H1 (cell line): ENCODE data around the gene TCF20. TPM values are rescaled to one million over a fixed set of nuclear protein-coding genes. Genes with fewer than 3 reads are reported as not detected.

Experiments
- CTCF ChIA-PET: fragments of 300-600 bp; sonication (Branson Sonifier 250); formaldehyde crosslinking; loops from one replicate; lab custom pipeline; 2021; ENCODE audit not compliant: partially characterized antibody; lab: Charles Lee
- POLR2A ChIA-PET: fragments of 300-600 bp; sonication (Branson Sonifier 250); formaldehyde crosslinking; loops from one replicate; lab custom pipeline; 2021; ENCODE audit warnings: inconsistent platforms; ENCODE audit not compliant: partially characterized antibody; lab: Charles Lee
- DNase-seq, 2 experiments: peaks; one replicate each; pipeline versions ENCODE4 v3.0.0 to v3.0.0-alpha.2; 2010 to 2022; ENCODE audit warnings: low spot score in 2 of 2, low read depth in 1 of 2, mixed read lengths in 1 of 2
- FAIRE-seq: peaks from 2 replicates; lab custom pipeline; 2011; peaks lifted over from hg19 to GRCh38; lab: Jason Lieb, UNC
- H2AFZ ChIP-seq: 2 replicates; pipeline ENCODE4 v1.8.1; 2012; ENCODE audit warnings: low read length, inconsistent platforms
- H2AK5ac ChIP-seq: 2 replicates; pipeline ENCODE4 v1.6.1; 2013; ENCODE audit warnings: low read depth, low read length
- H2BK120ac ChIP-seq: replicated peaks from 2 replicates; pipeline ENCODE3; 2013; ENCODE audit warnings: low read depth, low read length, inconsistent platforms
- H2BK12ac ChIP-seq: 2 replicates; pipeline ENCODE4 v1.6.1; 2013; ENCODE audit warnings: low read depth, low read length
- H2BK15ac ChIP-seq: 2 replicates; pipeline ENCODE4 v1.6.1; 2013; ENCODE audit warnings: low read length
- H2BK20ac ChIP-seq: 2 replicates; pipeline ENCODE4 v1.6.1; 2013; ENCODE audit warnings: low read length
- H2BK5ac ChIP-seq: 2 replicates; pipeline ENCODE4 v1.6.1; 2013; ENCODE audit warnings: low read depth, low read length
- H3K14ac ChIP-seq: 2 replicates; pipeline ENCODE4 v1.6.1; 2013; ENCODE audit warnings: inconsistent platforms; ENCODE audit not compliant: insufficient read length
- H3K18ac ChIP-seq: 2 replicates; pipeline ENCODE4 v1.6.1; 2013; ENCODE audit warnings: low read length; ENCODE audit errors: extremely low read depth
- H3K23ac ChIP-seq: 2 replicates; pipeline ENCODE4 v1.6.1; 2013; ENCODE audit warnings: inconsistent platforms; ENCODE audit not compliant: insufficient read length
- H3K23me2 ChIP-seq: 2 replicates; pipeline ENCODE4 v1.6.1; 2013; ENCODE audit warnings: low read depth, low read length
- H3K27ac ChIP-seq: 2 replicates; pipeline ENCODE4 v1.6.1; 2011; ENCODE audit warnings: low read depth, low read length, inconsistent platforms
- H3K27me3 ChIP-seq, 4 experiments: replicated peaks in 1 of 4; 1 replicate in 1 of 4; 2 replicates in 3 of 4; pipeline versions ENCODE4 v1.6.1 to v1.8.1; 2011 to 2013; ENCODE audit warnings: low read length in 3 of 4, mild to moderate bottlenecking in 3 of 4, inconsistent platforms in 2 of 4, mixed read lengths in 2 of 4, moderate library complexity in 1 of 4; ENCODE audit not compliant: control insufficient read depth in 3 of 4, insufficient read depth in 3 of 4; ENCODE audit errors: extremely low read depth in 1 of 4
- H3K36me3 ChIP-seq, 4 experiments: 2 replicates each; pipeline versions ENCODE4 v1.6.1 to v1.8.1; 2011 to 2013; ENCODE audit warnings: mild to moderate bottlenecking in 4 of 4, low read length in 3 of 4, moderate library complexity in 2 of 4, control low read depth in 1 of 4, inconsistent platforms in 1 of 4; ENCODE audit not compliant: insufficient read depth in 4 of 4, control insufficient read depth in 2 of 4
- H3K4ac ChIP-seq: replicated peaks from 2 replicates; pipeline ENCODE3; 2013; ENCODE audit warnings: low read length, low read depth, mixed read lengths, inconsistent platforms; ENCODE audit not compliant: insufficient read length
- H3K4me1 ChIP-seq, 4 experiments: replicated peaks in 1 of 4; 1 replicate in 1 of 4; 2 replicates in 3 of 4; pipeline versions ENCODE4 v1.6.1 to v1.8.1; 2011 to 2013; ENCODE audit warnings: low read length in 3 of 4, inconsistent platforms in 2 of 4, mixed read lengths in 1 of 4; ENCODE audit not compliant: insufficient read depth in 4 of 4, control insufficient read depth in 3 of 4
- H3K4me2 ChIP-seq, 2 experiments: 2 replicates each; pipeline versions ENCODE4 v1.6.1 to v1.8.1; 2011 to 2013; ENCODE audit warnings: low read depth in 2 of 2, low read length in 2 of 2, control low read depth in 1 of 2, inconsistent platforms in 1 of 2, mild to moderate bottlenecking in 1 of 2; ENCODE audit not compliant: insufficient read depth in 1 of 2
- H3K4me3 ChIP-seq, 4 experiments: fragments of 200-600, 300-600 bp in 1 of 4; sonication (generic), shearing (Covaris generic), sonication (Bioruptor Twin) in 1 of 4; 2 replicates each; pipeline versions ENCODE4 v1.5.1 to v1.8.1; 2011 to 2016; ENCODE audit warnings: low read length in 4 of 4, low read depth in 3 of 4, control low read depth in 2 of 4, inconsistent platforms in 2 of 4, mild to moderate bottlenecking in 2 of 4, mixed read lengths in 1 of 4, moderate library complexity in 1 of 4; ENCODE audit not compliant: insufficient read depth in 2 of 4; ENCODE audit errors: extremely low read depth in 1 of 4
- H3K56ac ChIP-seq: replicated peaks from 2 replicates; pipeline ENCODE3; 2013; ENCODE audit warnings: low read depth, mild to moderate bottlenecking, mixed read lengths, low read length, inconsistent platforms; ENCODE audit not compliant: insufficient read length
- H3K79me1 ChIP-seq: 2 replicates; pipeline ENCODE4 v1.6.1; 2013; ENCODE audit warnings: low read depth, low read length, control low read depth
- H3K79me2 ChIP-seq, 2 experiments: 2 replicates each; pipeline versions ENCODE4 v1.6.1 to v1.8.1; 2012 to 2013; ENCODE audit warnings: low read length in 2 of 2, mild to moderate bottlenecking in 2 of 2, inconsistent platforms in 1 of 2; ENCODE audit not compliant: insufficient read depth in 2 of 2, control insufficient read depth in 1 of 2
- H3K9ac ChIP-seq, 4 experiments: replicated peaks in 1 of 4; 1 replicate in 1 of 4; 2 replicates in 3 of 4; pipeline versions ENCODE4 v1.6.1 to v1.8.1; 2011 to 2013; ENCODE audit warnings: low read depth in 3 of 4, low read length in 3 of 4, control low read depth in 2 of 4, mild to moderate bottlenecking in 2 of 4, moderate library complexity in 2 of 4, inconsistent platforms in 1 of 4; ENCODE audit errors: extremely low read depth in 1 of 4
- H3K9me3 ChIP-seq, 2 experiments: 2 replicates each; pipeline versions ENCODE4 v1.6.1 to v1.8.1; 2012 to 2013; ENCODE audit warnings: mild to moderate bottlenecking in 2 of 2, moderate library complexity in 2 of 2, control low read depth in 1 of 2, inconsistent platforms in 1 of 2, low read depth in 1 of 2, low read length in 1 of 2, mixed read lengths in 1 of 2; ENCODE audit not compliant: insufficient read depth in 2 of 2
- H4K20me1 ChIP-seq, 2 experiments: replicated peaks in 1 of 2; 2 replicates each; pipeline versions ENCODE3 to v1.8.1; 2011 to 2013; ENCODE audit warnings: inconsistent platforms in 2 of 2, low read length in 2 of 2, mild to moderate bottlenecking in 1 of 2; ENCODE audit not compliant: insufficient read depth in 2 of 2, control insufficient read depth in 1 of 2
- H4K5ac ChIP-seq: 2 replicates; pipeline ENCODE4 v1.6.1; 2013; ENCODE audit warnings: low read length, low read depth, mixed read lengths, inconsistent platforms; ENCODE audit not compliant: insufficient read length
- H4K8ac ChIP-seq: 2 replicates; pipeline ENCODE4 v1.8.0; 2013; ENCODE audit warnings: mild to moderate bottlenecking, moderate library complexity, low read length, inconsistent platforms; ENCODE audit not compliant: insufficient read depth; ENCODE audit errors: extremely low read depth
- H4K91ac ChIP-seq: replicated peaks from 2 replicates; pipeline ENCODE3; 2013; ENCODE audit warnings: low read length, mixed read lengths, inconsistent platforms; ENCODE audit not compliant: insufficient read length
- RAD21 ChIP-seq, 2 experiments: IDR thresholded peaks in 1 of 2; conservative IDR thresholded peaks in 1 of 2; 2 replicates each; pipeline ENCODE4 v1.6.1; 2011; ENCODE audit warnings: low read depth in 2 of 2, low read length in 2 of 2, improper control_type of control experiment in 1 of 2, inconsistent platforms in 1 of 2, mild to moderate bottlenecking in 1 of 2, moderate library complexity in 1 of 2
- WGBS, 2 experiments: shearing (Covaris generic) in 1 of 2; methylation state at CpG; one replicate each; pipeline versions ENCODE4 v1.1.6 to v1.1.7; 2013 to 2015; ENCODE audit warnings: low lambda C conversion rate in 2 of 2, mixed read lengths in 2 of 2, inconsistent platforms in 1 of 2, low coverage in 1 of 2, missing lambda C conversion rate in 1 of 2; ENCODE audit not compliant: insufficient replicate concordance in 2 of 2, insufficient coverage in 1 of 2, insufficient read length in 1 of 2; ENCODE audit errors: extremely low coverage in 1 of 2, missing lambda C conversion rate in 1 of 2; 5-methylcytosine and 5-hydroxymethylcytosine counted together
- polyA plus RNA-seq, 7 experiments: library from polyadenylated mRNA; depleted of rRNA in 3 of 7; stranded (reverse) in 5 of 7; unstranded in 2 of 7; fragments of >200 nt in 5 of 7; fragments of 200-250 nt in 2 of 7; gene quantifications; 1 replicate in 5 of 7; 2 replicates in 1 of 7; 4 replicates in 1 of 7; pipeline versions ENCODE4 v1.2.1 to v1.2.3, GENCODE V29; 2011 to 2013; ENCODE audit warnings: missing spikeins in 2 of 7, mixed read lengths in 2 of 7
- total RNA-seq: library from RNA; stranded (reverse); fragmentation: NEBNext Ultra II Directional; extraction: Animal tissue kit (Norgen Biotek cat#: 25700); gene quantifications from 2 replicates; pipeline ENCODE4 v1.2.1, GENCODE V29; 2021

The TCF20 gene
- total and polyA plus RNA-seq, 2 of the 8 experiments (the other 6 are each of a cell fraction or from before 2014, with no cell fraction given) = 22.0 to 79.8 TPM

DNA sequence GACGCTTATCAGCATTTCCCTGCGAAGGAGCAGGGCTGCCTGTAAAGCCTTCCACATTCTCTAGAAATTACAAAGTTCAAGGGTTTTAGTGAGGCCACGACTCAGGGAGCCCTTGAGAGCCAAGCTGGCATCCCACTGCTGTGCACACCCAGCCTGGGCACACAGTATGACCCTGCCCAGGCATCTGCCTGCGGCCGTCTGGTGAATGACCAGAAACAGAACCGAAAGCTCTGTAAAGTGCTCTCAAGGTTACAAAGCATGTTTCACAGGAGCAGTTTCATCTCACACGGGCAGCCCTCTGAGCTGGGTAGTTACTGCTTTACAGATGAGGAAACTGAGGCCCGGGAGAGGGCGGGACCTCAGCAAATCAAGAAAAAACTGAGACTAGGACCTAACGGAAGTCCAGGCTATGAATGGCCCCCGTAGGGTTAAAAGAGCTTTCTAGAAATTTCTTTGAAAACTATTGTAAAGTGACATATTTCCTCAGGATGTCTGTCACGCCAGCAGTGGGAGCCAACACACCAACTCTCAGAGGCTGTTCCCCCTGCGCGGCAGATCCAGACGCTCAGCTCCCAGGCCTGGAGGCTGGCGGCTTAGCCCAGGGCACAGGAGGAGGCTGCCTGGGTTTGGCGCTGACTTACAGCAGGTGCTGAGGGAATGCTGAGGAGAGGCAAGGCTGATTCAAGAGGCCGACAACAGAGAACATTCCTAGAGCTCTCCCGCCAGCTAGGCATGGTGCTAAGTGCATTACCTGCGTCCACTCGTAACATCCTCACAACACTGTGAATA, 7.7 kb upstream of the TCF20 start:
- no peak for FAIRE-seq
- H3K4me2 ChIP-seq = no peak overlapping the region
- no peak for DNase-seq
- peak; percentile 58 to 67 for TF ChIP-seq RAD21 (IDR thresholded peaks at IDR 0.05 in 1 of 2, conservative IDR thresholded peaks at IDR 0.05 in 1 of 2; ENCODE audit: low read depth in 2 of 2, low read length in 2 of 2)

More for the DNA sequence above, 7.7 kb upstream of the TCF20 start:
- no peak overlapping the region for H2BK15ac ChIP-seq
- no peak overlapping the region; the same call in 1 of the 2 replicates for H3K18ac ChIP-seq
- H4K8ac ChIP-seq = no peak overlapping the region
- no peak overlapping the region for H3K9ac ChIP-seq
- H3K23ac ChIP-seq = no peak overlapping the region
- peaks cover 29 to 43% (median 30%) of the 10 kb centered on the region in 4 experiments for H3K4me1 ChIP-seq
- H3K27ac ChIP-seq = no peak overlapping the region
- no peak overlapping the region for H2BK12ac ChIP-seq
- no peak overlapping the region for H2BK120ac ChIP-seq
- WGBS, 2 experiments = 78% methylated on average over 21 of the region's 21 CpGs; no CpG with 5 or more reads in 1 of the 2 experiments
- H3K23me2 ChIP-seq = peaks cover 5% of the 10 kb centered on the region
- H3K27me3 ChIP-seq = peaks cover 0 to 43% (median 27%) of the 10 kb centered on the region in 4 experiments; a peak in 5 of 7 replicates
- H3K36me3 ChIP-seq = no peaks in the 10 kb centered on the region
- peaks cover 11 to 28% of the 10 kb centered on the region in 2 experiments for H4K20me1 ChIP-seq
- H3K56ac ChIP-seq = no peak overlapping the region
- no peak overlapping the region for H3K14ac ChIP-seq
- no peak overlapping the region for H4K5ac ChIP-seq
- no peak overlapping the region for H2BK5ac ChIP-seq
- H4K91ac ChIP-seq = no peak overlapping the region
- H3K4me3 ChIP-seq = no peak overlapping the region
- no peaks in the 10 kb centered on the region for H3K79me1 ChIP-seq
- H3K9me3 ChIP-seq = no peaks in the 10 kb centered on the region
- H2BK20ac ChIP-seq = no peak overlapping the region
- H2AFZ ChIP-seq = no peak overlapping the region
- no peaks in the 10 kb centered on the region for H3K79me2 ChIP-seq
- no peak overlapping the region for H2AK5ac ChIP-seq
- ChIA-PET CTCF (interaction anchor here (0.6 to 4.5 kb wide), 20 partner anchors 9 to 167 kb away, joined by 3 to 27 read pairs (median 5); no protein-coding TSS in a partner anchor), POLR2A (interaction anchor here (0.6 to 2.5 kb wide), 4 partner anchors 16 to 198 kb away, joined by 3 to 6 read pairs (median 4); partner anchors contain the start of gene NFAM1)
- no peak overlapping the region for H3K4ac ChIP-seq
